Keratinocyte (primary cell): Measurements from ENCODE around the gene PKLR. TPM values are rescaled to one million over a fixed set of nuclear protein-coding genes. Genes with fewer than 3 reads are reported as not detected.

Experiments used
- DNase-seq: peaks from one replicate; pipeline ENCODE4 v3.0.0-alpha.2; 2011; ENCODE audit warnings: low read depth, missing footprints, low spot score
- FAIRE-seq: peaks from 2 replicates; lab custom pipeline; 2011; peaks lifted over from hg19 to GRCh38; lab: Jason Lieb, UNC
- H2AFZ ChIP-seq: 2 replicates; pipeline ENCODE4 v1.6.0; 2012; ENCODE audit warnings: low read length, control low read depth, inconsistent platforms; ENCODE audit not compliant: control insufficient read depth
- H3K27ac ChIP-seq: 2 replicates; pipeline ENCODE4 v1.5.1; 2011; ENCODE audit warnings: low read length; ENCODE audit not compliant: control insufficient read depth, insufficient read depth
- H3K27me3 ChIP-seq: 3 replicates; pipeline ENCODE4 v1.6.0; 2011; ENCODE audit warnings: low read length; ENCODE audit not compliant: control insufficient read depth, insufficient read depth; ENCODE audit errors: extremely low read depth
- H3K36me3 ChIP-seq, 2 experiments: 2 replicates in 1 of 2; 3 replicates in 1 of 2; pipeline ENCODE4 v1.5.1; 2011; ENCODE audit warnings: low read length in 2 of 2, mild to moderate bottlenecking in 1 of 2; ENCODE audit not compliant: control insufficient read depth in 2 of 2, insufficient read depth in 2 of 2; ENCODE audit errors: extremely low read depth in 1 of 2
- H3K4me1 ChIP-seq: 3 replicates; pipeline ENCODE4 v1.5.1; 2011; ENCODE audit warnings: low read length; ENCODE audit not compliant: control insufficient read depth, insufficient read depth; ENCODE audit errors: extremely low read depth
- H3K4me2 ChIP-seq: 3 replicates; pipeline ENCODE4 v1.6.0; 2011; ENCODE audit warnings: low read depth, low read length; ENCODE audit not compliant: control insufficient read depth, insufficient read depth; ENCODE audit errors: extremely low read depth
- H3K4me3 ChIP-seq, 3 experiments: fragments of 200-600 bp in 1 of 3; sonication (generic) in 1 of 3; 2 replicates in 2 of 3; 3 replicates in 1 of 3; pipeline ENCODE4 v1.5.1; 2011 to 2016; ENCODE audit warnings: low read length in 3 of 3, mild to moderate bottlenecking in 3 of 3, control low read depth in 2 of 3, inconsistent platforms in 1 of 3, low read depth in 1 of 3, mixed read lengths in 1 of 3, mixed run types in 1 of 3, moderate library complexity in 1 of 3; ENCODE audit not compliant: control insufficient read depth in 2 of 3, insufficient read depth in 2 of 3; ENCODE audit errors: extremely low read depth in 1 of 3
- H3K79me2 ChIP-seq: 2 replicates; pipeline ENCODE4 v1.6.0; 2012; ENCODE audit warnings: low read length; ENCODE audit not compliant: control insufficient read depth, insufficient read depth
- H3K9ac ChIP-seq: 3 replicates; pipeline ENCODE4 v1.6.0; 2011; ENCODE audit warnings: low read length; ENCODE audit not compliant: control insufficient read depth, insufficient read depth; ENCODE audit errors: extremely low read depth
- H3K9me1 ChIP-seq: 3 replicates; pipeline ENCODE4 v1.6.0; 2011; ENCODE audit warnings: low read length; ENCODE audit not compliant: control insufficient read depth, insufficient read depth; ENCODE audit errors: extremely low read depth
- H3K9me3 ChIP-seq: 2 replicates; pipeline ENCODE4 v1.5.1; 2012; ENCODE audit warnings: low read depth, low read length; ENCODE audit not compliant: control insufficient read depth
- H4K20me1 ChIP-seq: 3 replicates; pipeline ENCODE4 v1.6.0; 2011; ENCODE audit warnings: low read length; ENCODE audit not compliant: control insufficient read depth, insufficient read depth; ENCODE audit errors: extremely low read depth
- CTCF ChIP-seq, 3 experiments: IDR thresholded peaks in 1 of 3; conservative IDR thresholded peaks in 1 of 3; optimal IDR thresholded peaks in 1 of 3; 2 replicates in 2 of 3; 3 replicates in 1 of 3; pipeline versions ENCODE3 to v1.5.1; 2011; ENCODE audit warnings: low read length in 3 of 3, mild to moderate bottlenecking in 3 of 3, moderate library complexity in 2 of 3, control low read depth in 1 of 3, inconsistent platforms in 1 of 3; ENCODE audit not compliant: insufficient read depth in 2 of 3; ENCODE audit errors: extremely low read depth in 1 of 3
- EZH2 ChIP-seq: IDR thresholded peaks from one replicate; pipeline ENCODE4 v1.6.1; 2012; ENCODE audit warnings: inconsistent platforms, mild to moderate bottlenecking, low read length, moderate library complexity
- dilution Hi-C: fragments of 300-500 bp; cut with MboI; formaldehyde crosslinking; loops from one replicate; pipeline ENCODE4 v1.7.0; 2020; ENCODE audit warnings: low sequenced_read_pairs; ENCODE audit not compliant: extremely low pct_ligation_motif_present
- polyA plus RNA-seq, 5 experiments: library from polyadenylated mRNA; depleted of rRNA in 3 of 5; stranded (reverse) in 3 of 5; stranded (forward) in 1 of 5; unstranded in 1 of 5; fragments of >200 nt; gene quantifications; 1 replicate in 1 of 5; 2 replicates in 3 of 5; 3 replicates in 1 of 5; pipeline versions ENCODE4 v1.2.1 to v1.2.3, GENCODE V29; 2011 to 2012; ENCODE audit warnings: missing spikeins in 2 of 5, low read depth in 1 of 5, low replicate concordance in 1 of 5

Gene PKLR
- polyA plus RNA-seq, 1 donor (not counting 4 experiments of a cell fraction or from before 2014, with no cell fraction given): 0.03 TPM

GRCh38 chr1:155263067-155263466, 38.2 kb downstream of the PKLR start:
- Histone ChIP-seq H4K20me1 (no peaks in the 10 kb centered on the region), H3K79me2 (peaks cover 18% of the 10 kb centered on the region), H3K4me2 (peak overlapping the region; percentile 98), H3K9ac (peak overlapping the region; percentile 86), H3K27me3 (no peaks in the 10 kb centered on the region), H3K9me1 (no peaks in the 10 kb centered on the region), H3K4me3 (no peak overlapping the region), H3K36me3 (peaks cover 36 to 50% of the 10 kb centered on the region in 2 experiments), H3K27ac (peak overlapping the region; percentile 78), H3K9me3 (no peaks in the 10 kb centered on the region), H2AFZ (no peak overlapping the region), H3K4me1 (peaks cover 14% of the 10 kb centered on the region)
- no peak for TF ChIP-seq EZH2
- dilution Hi-C loops: no loop called here
- FAIRE-seq (no peak), DNase-seq (no peak)

GRCh38 chr1:155261852-155262673, 39.2 kb downstream of the PKLR start, which contains the start of gene SCAMP3:
TSS of gene SCAMP3 (minus strand) at chr1:155262360. CDS start at chr1:155262151, 209 bp downstream.
- H3K36me3 ChIP-seq: peaks cover 31 to 42% of the 10 kb centered on the region in 2 experiments
- peak within 1 kb of the TSS; percentile 75 to 87 (median 85) for H3K4me3 ChIP-seq
- peak within 1 kb of the TSS; percentile 77 for H2AFZ ChIP-seq
- TF ChIP-seq EZH2 (no peak), CTCF (optimal IDR thresholded peaks at IDR 0.05 in 1 of 3, IDR thresholded peaks at IDR 0.05 in 1 of 3, conservative IDR thresholded peaks at IDR 0.05 in 1 of 3; ENCODE audit: extremely low read depth in 1 of 3, insufficient read depth in 2 of 3, low read length in 3 of 3) (peak in 1 of 3 experiments; percentile 0)
- H3K4me1 ChIP-seq: peaks cover 14% of the 10 kb centered on the region
- no peaks in the 10 kb centered on the region for H3K27me3 ChIP-seq
- H3K79me2 ChIP-seq: peaks cover 18% of the 10 kb centered on the region
- DNase-seq: peak; percentile 92
- H3K9ac ChIP-seq: peak within 1 kb of the TSS; percentile 86
- no peaks in the 10 kb centered on the region for H3K9me1 ChIP-seq
- peak within 1 kb of the TSS; percentile 78 for H3K27ac ChIP-seq
- peak within 1 kb of the TSS; percentile 98 for H3K4me2 ChIP-seq
- no peaks in the 10 kb centered on the region for H4K20me1 ChIP-seq
- H3K9me3 ChIP-seq: no peaks in the 10 kb centered on the region
- dilution Hi-C loops: no loop called here
- FAIRE-seq: no peak
